ENCODE results near the gene IP6K2. TPM values are rescaled to one million over a fixed set of nuclear protein-coding genes. Genes with fewer than 3 reads are reported as not detected.
"Not testable (repeated sequence)": the region's sequence is repeated elsewhere in the genome, so short reads cannot be mapped to it uniquely, and the experiment has no call there.

Gene IP6K2
- total RNA-seq, 1 experiment from 2014 or later, result 105 TPM

DNA sequence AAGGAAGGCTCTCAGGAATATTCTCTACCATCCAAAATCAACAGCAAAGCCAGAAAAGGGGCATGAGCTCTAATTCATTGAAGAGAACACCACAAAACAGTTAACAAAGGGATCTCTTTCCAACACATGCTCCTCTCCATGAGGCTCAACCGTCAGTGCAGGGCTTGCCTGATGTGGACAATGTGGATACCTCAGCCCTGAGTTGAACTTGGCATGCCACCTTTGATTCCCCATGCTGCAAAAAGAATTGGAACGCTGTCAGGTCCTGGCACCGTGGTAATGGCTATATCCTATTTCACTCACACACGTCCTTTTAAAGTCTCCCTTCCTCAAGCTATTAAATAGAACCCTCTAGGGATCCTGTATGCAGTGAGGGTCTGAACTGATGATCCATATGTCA lies 30.7 kb upstream of the IP6K2 start:
- Mint-ChIP-seq H3K27me3 (ENCODE audit: unreplicated experiment) (no peaks in the 10 kb centered on the region), H3K4me1 (ENCODE audit: low read depth, unreplicated experiment) (no peaks in the 10 kb centered on the region), H3K9me3 (ENCODE audit: low read depth, unreplicated experiment) (no peaks in the 10 kb centered on the region), H3K27ac (ENCODE audit: unreplicated experiment) (no peak overlapping the region), H3K4me3 (ENCODE audit: low read depth, unreplicated experiment) (no peak overlapping the region), H3K36me3 (ENCODE audit: insufficient read depth, unreplicated experiment) (peaks cover 5% of the 10 kb centered on the region)
- TF ChIP-seq, protein P1, sequence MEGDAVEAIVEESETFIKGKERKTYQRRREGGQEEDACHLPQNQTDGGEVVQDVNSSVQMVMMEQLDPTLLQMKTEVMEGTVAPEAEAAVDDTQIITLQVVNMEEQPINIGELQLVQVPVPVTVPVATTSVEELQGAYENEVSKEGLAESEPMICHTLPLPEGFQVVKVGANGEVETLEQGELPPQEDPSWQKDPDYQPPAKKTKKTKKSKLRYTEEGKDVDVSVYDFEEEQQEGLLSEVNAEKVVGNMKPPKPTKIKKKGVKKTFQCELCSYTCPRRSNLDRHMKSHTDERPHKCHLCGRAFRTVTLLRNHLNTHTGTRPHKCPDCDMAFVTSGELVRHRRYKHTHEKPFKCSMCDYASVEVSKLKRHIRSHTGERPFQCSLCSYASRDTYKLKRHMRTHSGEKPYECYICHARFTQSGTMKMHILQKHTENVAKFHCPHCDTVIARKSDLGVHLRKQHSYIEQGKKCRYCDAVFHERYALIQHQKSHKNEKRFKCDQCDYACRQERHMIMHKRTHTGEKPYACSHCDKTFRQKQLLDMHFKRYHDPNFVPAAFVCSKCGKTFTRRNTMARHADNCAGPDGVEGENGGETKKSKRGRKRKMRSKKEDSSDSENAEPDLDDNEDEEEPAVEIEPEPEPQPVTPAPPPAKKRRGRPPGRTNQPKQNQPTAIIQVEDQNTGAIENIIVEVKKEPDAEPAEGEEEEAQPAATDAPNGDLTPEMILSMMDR (IDR thresholded peaks at IDR 0.05; ENCODE audit: unreplicated experiment), result no peak
- intact Hi-C loops (cut with micrococcal nuclease; ENCODE audit: unreplicated experiment), result no loop called here
- no peak for DNase-seq
- CTCF ChIA-PET, result interaction anchor here (0.7 kb wide), 1 partner anchor 1230 kb away, joined by 4 read pairs; no protein-coding TSS in a partner anchor
- BruUV-seq (replicated peaks), result no TSS peak

DNA sequence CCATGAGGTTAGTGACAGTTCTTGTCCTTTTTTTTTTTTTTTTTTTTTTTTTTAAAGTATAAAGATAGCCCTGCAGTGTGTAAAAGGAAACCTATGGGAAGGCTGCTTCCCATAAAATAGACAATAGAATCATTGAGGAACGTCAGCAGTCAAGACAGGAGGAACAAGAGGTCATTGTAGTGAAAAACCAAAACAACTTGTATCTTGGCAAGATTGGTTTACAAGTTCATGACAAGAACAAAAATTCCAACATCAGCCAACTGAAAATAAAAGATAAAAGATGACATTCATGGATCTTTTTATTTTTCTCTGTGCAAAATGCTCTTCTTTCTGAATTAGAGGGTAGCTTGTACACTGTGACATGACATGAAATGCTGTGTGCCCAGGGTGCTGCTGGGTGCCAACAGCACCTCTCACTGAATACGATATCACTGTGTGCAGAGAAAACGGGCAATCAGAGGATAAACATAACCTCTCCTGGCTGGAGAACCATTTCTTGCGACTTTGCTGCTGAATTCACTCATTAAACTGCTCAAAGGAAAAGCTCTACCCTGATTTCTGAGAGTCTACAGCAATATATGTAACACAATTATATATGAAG lies 30.1 kb upstream of the IP6K2 start:
- intact Hi-C loops (cut with micrococcal nuclease; ENCODE audit: unreplicated experiment), result no loop called here
- H3K36me3 Mint-ChIP-seq (ENCODE audit: insufficient read depth, unreplicated experiment), result peaks cover 5% of the 10 kb centered on the region
- TF ChIP-seq, protein P1 (IDR thresholded peaks at IDR 0.05; ENCODE audit: unreplicated experiment), result no peak
- CTCF ChIA-PET, result no interaction called here
- no peaks in the 10 kb centered on the region for H3K9me3 Mint-ChIP-seq (ENCODE audit: low read depth, unreplicated experiment)
- no peaks in the 10 kb centered on the region for H3K4me1 Mint-ChIP-seq (ENCODE audit: low read depth, unreplicated experiment)
- no peak overlapping the region for H3K27ac Mint-ChIP-seq (ENCODE audit: unreplicated experiment)
- no TSS peak for BruUV-seq (replicated peaks)
- no peak overlapping the region for H3K4me3 Mint-ChIP-seq (ENCODE audit: low read depth, unreplicated experiment)
- no peak for DNase-seq
- H3K27me3 Mint-ChIP-seq (ENCODE audit: unreplicated experiment), result no peaks in the 10 kb centered on the region

DNA sequence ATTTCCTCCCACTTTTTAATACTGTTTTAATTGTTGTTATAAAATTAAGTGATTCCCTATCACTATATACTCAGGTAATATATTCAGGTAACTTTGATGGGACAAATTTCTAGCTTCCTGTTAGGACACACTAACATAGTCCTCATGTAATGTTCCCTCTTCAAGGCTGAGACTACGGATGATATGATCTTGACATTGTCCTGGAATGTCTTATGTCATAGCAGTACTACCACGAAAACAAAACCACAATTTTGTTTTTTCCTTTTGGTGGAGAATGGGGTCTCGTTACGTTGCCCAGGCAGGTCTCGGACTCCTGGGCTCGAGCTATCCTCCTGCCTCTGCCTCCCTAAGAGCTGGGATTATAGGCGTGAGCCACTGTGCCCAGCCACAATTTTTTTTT lies 26.8 kb upstream of the IP6K2 start:
- no peaks in the 10 kb centered on the region for H3K27me3 Mint-ChIP-seq (ENCODE audit: unreplicated experiment)
- intact Hi-C loops (cut with micrococcal nuclease; ENCODE audit: unreplicated experiment), result no loop called here
- no peaks in the 10 kb centered on the region for H3K4me1 Mint-ChIP-seq (ENCODE audit: low read depth, unreplicated experiment)
- no peak for DNase-seq
- peaks cover 5% of the 10 kb centered on the region for H3K36me3 Mint-ChIP-seq (ENCODE audit: insufficient read depth, unreplicated experiment)
- H3K9me3 Mint-ChIP-seq (ENCODE audit: low read depth, unreplicated experiment), result no peaks in the 10 kb centered on the region
- H3K27ac Mint-ChIP-seq (ENCODE audit: unreplicated experiment), result no peak overlapping the region
- no TSS peak for BruUV-seq (replicated peaks)
- CTCF ChIA-PET, result no interaction called here
- TF ChIP-seq, protein P1 (IDR thresholded peaks at IDR 0.05; ENCODE audit: unreplicated experiment), result no peak
- no peak overlapping the region for H3K4me3 Mint-ChIP-seq (ENCODE audit: low read depth, unreplicated experiment)

DNA sequence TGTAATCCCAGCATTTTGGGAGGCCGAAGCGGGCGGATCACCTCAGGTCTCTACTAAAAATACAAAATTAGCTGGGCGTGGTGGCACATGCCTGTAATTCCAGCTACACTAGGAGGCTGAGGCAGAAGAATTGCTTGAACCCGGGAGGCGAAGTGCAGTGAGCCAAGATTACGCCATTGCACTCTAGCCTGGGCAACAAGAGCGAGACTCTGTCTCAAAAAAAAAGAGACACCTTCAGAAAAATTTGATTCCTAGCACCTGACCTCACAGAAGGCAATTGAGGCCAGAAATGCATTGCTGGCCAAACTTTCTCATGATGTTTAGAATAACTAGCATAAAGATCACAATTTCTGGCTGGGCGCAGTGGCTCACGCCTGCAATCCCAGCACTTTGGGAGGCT lies 24.2 kb upstream of the IP6K2 start:
- H3K9me3 Mint-ChIP-seq (ENCODE audit: low read depth, unreplicated experiment); H3K36me3 Mint-ChIP-seq (ENCODE audit: insufficient read depth, unreplicated experiment); H3K27me3 Mint-ChIP-seq (ENCODE audit: unreplicated experiment); H3K27ac Mint-ChIP-seq (ENCODE audit: unreplicated experiment); DNase-seq; H3K4me1 Mint-ChIP-seq (ENCODE audit: low read depth, unreplicated experiment); H3K4me3 Mint-ChIP-seq (ENCODE audit: low read depth, unreplicated experiment); BruUV-seq (replicated peaks); intact Hi-C loops (cut with micrococcal nuclease; ENCODE audit: unreplicated experiment): not testable (repeated sequence)
- CTCF ChIA-PET, result interaction anchor here (1.1 kb wide), 1 partner anchor 42 kb away, joined by 6 read pairs; no protein-coding TSS in a partner anchor

Data from Calu3 (cell line).